Limb (tissue), 2 donors: ENCODE data around the gene CHKB.
"Not testable (repeated sequence)": the region's sequence is repeated elsewhere in the genome, so short reads cannot be mapped to it uniquely, and the experiment has no call there.

Experiments
- DNase-seq, 2 donors: peaks; one replicate each; pipeline ENCODE4 v3.0.0-alpha.2; 2016; ENCODE audit errors: extremely low spot score in 2 of 2

Gene CHKB

DNA sequence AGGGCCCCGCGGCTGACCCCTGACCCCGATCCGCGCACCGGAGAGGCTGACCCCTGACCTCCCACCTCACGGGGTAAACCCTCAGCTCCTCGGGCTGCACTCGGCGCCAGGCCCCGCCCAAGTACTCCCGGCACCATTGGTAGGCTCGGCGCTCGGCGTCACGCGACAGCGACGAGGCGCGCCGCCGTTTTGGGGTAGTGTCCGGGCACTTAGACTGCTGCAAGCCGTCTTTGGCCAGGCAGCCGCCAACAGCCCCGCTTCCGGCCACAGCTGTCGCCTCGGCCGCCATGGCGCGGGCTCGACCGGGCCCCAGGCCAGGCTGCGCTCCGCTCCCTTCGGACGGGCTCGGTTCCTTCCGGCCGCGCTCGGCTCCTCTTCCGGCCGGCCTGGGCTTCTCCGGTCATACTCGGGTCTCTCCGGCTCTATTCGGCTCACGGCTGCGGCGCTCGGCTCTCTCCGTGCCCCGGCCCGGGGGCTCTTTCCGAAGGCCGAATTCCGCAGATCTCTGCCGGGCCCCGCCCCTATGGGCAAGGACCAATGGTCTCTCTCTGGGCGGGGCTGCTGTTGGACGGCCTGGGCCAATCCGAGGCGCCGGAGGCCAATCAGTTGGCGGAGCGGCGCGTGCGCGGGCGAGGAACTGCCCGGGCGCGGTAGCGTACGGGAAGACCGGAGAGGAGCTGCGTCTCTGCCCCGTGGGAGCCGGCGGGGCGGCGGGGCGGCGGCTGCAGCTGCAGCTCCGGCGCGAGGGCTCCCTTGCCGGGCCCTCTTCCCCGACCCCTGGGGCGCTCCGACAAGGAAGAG, at the start of gene CHKB:
TSS of gene CHKB (minus strand) at position 357 of the 801 bp plus-strand sequence. CDS start at position 289, 68 bp downstream.
- DNase-seq, result peak; percentile 99

DNA sequence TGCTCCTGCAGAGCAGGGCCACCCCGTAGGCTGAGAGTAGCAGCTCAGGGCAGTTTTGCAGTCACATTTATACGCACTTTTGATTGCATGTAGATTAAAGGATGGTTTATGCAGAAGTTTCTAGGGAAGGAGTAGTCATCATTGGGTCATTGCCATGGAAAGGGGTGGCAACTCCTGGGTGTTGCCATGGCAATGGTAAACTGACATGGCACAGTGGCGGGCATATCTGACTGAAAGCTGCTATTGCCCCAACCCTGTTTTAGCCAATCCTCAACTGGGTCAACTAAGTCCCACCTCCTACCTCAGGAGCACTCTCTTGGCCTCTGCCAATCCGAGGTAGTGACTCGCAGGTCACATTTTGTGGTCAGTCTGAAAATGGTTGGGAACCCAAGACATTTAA, 47.7 kb upstream of the CHKB start:
- DNase-seq, result no peak

DNA sequence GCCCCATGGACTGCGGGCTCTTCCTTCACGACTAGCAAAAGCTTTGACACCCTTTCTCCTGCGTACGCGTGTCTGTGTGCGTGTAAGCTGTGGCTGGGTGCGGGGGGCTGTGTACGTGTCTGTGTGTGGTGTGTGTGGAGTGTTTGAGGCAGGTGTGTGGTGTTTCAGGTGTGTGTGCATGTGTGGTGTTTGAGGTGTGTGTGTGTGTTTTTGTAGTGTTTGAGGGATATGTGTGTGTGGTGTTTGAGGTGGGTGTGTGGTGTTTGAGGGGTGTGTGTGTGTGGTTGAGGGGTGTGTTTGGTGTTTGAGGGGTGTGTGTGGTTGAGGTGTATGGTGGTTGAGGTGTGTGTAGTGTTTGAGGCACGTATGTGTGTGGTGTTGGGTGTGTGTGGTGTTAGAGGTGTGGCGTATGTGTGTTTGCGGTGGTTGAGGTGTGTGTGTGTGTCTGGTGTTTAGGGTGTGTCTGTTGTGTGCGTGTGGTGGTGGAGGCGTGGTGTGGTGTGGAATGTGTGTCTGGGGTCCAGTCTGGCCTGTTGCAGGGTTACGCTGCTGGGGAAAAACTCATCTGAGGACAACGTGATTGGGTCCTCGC, 46.0 kb upstream of the CHKB start:
- DNase-seq, result no peak

DNA sequence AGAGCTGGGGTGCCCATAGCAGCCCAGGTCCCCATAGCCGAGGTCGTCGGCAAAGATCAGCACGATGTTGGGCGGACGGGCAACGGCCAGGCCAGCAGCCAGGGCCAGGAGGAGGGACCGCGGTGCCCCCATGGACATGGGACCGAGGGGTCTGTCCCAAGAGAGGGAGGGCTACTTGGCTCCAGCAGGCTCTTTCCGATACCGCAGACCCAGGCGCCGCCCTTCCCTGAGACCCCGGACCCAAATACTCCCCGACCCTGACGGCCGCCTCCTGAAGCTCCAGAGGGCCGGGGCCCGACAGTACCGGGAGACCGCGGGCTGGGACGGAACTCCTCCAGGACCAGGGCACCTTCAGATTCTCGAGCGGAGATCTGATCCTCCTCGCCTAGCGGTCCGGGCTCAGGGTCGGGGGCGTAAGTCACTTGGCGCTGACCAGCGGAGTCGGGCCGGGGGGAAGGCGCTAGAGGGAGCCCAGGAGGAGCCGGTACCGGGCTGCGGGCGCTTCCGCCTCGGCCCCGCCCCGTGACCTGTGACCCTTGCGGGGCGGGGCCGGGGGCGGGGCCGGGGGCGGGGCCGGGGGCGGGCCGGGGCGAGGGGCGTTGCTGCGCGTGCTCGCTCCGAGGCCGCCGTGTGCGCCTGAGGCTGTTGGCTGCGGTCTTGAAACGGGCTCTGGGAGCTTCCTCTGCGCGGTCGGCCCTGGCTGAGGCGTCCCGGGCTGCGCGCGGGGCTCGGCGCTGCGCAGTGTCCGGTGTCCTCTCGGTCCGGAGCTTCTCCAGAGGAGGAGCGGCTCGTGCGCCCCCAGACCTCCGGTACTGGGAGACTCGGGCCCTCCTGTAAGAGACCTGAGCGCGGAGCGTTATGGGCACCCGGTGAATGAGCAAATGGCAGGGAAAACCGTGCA, 45.2 kb upstream of the CHKB start, which contains the start of gene ARSA:
TSS of gene ARSA (minus strand) at position 511 of the 901 bp plus-strand sequence. CDS start at position 138, 373 bp downstream.
- peak; percentile 85 to 88 for DNase-seq

DNA sequence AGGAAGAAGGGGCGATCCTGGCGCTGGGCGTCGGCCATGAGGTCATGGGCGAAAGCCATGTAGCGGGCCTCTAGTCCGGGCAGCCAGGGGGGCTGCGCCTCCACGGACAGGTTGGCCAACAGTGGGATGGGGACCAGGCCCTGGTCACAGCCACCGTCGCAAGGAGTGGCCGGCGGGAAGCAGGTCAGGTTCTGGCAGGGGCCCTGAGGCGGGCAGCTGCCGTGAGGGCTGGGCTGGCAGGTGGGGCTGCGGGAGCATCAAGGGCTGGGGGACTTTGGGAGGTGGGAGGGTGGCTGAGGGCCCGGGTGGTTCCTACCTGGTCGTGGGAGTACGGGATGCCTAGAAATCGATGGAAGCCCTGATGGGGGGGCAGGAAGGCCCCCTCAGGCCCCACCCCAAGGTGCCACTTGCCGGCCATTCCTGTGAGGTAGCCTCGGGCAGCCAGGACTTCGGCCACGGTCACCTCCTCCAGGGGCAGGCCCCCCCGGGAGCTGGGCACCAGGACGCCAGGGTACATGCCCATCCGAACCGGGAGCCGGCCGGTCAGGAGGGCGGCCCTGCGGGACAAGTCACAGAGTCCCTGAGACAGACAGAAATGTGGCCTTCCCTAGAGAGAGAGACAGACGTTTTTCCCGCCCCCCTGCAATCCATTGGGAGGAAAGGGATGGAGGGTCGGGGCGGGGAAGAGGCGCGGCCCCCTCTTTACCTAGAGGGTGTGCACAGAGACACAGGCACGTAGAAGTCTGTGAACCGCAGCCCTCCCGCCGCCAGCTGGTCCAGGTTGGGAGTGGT, 44.4 kb upstream of the CHKB start:
- no peak for DNase-seq

GRCh38 chr22:50626314-50626849, 43.7 kb upstream of the CHKB start:
- DNase-seq, result no peak

DNA sequence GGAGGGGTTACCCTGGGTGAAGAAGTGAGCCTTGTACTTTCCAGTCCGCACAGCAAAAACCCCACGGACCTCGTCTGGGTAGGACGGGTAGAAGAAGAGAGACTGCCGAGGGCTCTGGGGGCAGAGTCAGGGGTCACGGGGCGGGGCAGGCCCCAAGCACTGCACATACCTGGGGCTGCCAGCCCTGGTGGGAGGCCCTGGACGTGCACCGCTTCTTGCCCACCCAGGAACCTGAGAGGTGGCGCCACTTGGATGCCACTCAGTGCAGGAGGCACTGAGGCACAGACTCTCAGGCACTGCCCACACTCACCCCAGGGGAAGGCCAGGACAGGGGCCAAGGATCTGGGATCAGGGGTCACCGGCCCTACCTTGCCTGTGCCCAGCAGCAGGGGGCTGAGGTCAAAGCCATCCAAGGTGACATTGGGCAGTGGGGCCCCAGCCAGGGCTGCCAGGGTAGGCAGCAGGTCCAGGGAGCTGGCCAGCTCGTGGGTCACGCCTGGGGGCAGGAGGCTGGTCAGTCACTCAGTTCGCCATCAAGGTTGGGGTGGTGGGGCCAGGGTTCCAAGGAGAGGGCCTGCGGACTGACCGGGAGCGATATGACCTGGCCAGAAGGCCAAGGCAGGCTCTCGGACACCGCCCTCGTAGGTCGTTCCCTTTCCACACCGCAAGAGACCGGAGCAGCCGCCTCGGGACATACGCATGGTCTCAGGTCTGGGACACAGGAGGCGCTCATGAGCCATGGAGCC, 43.1 kb upstream of the CHKB start:
- no peak for DNase-seq

DNA sequence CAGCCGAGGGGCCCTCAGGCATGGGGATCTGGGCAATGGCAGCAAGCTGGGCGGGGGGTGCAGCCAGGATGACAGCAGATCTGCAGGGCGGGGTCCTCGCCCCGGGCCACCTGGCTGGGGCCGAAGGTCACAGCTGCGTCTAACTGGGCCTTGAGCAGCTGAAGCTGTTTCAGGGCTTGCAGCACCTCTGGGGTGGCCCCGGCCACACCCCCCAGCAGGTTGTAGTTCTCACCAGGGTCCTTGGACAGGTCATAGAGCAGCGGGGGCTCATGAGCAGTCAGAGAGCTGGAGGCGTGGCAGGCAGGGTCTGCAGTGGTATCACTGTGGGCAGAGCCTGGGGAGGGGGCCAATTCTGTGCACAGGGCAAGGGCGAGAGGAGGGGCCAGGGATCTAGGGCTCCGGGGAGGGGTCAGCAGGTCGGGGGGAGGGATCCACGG, 42.5 kb upstream of the CHKB start:
- DNase-seq, result no peak

GRCh38 chr22:50624347-50625130, 41.9 kb upstream of the CHKB start:
- no peak for DNase-seq

- DNase-seq, result no peak
Measured at GRCh38 chr22:50622723-50623327, 40.2 kb upstream of the CHKB start.

DNA sequence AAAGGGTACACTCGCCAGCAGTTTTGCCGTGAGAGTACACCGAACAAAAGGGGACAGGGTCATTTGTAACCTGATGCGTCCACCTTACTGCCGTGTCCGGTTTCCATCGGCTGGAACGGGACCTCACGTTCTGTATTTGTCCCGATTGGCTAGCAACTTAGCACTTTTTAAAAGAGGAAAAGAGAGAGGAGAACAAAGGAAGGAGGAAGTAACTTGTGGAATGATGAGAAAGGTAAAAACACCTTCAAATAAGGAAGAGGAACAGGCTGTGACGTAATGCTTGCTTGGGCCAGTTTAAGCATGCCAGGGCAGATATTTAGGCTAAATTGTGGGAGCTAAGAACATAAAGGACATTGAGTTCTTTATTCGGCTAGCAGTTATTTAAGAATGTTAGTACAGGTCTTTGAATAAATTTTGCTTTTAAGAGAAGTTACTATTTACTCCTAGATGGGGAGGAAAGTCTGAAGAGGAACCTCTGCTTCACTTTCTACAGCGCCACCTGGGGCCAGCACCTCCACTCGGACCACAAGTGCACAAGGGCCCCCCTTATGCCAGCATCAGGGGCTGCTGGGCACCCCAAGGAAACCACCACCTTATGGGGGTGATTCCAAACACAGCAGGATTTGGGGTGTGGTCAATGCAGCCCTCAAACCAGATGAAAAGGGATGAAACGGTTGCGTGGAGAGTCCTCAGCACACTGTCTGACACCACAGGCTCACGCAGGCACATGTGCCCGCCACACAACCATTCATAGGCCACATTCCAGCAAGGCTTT, 39.5 kb upstream of the CHKB start:
- no peak for DNase-seq

DNA sequence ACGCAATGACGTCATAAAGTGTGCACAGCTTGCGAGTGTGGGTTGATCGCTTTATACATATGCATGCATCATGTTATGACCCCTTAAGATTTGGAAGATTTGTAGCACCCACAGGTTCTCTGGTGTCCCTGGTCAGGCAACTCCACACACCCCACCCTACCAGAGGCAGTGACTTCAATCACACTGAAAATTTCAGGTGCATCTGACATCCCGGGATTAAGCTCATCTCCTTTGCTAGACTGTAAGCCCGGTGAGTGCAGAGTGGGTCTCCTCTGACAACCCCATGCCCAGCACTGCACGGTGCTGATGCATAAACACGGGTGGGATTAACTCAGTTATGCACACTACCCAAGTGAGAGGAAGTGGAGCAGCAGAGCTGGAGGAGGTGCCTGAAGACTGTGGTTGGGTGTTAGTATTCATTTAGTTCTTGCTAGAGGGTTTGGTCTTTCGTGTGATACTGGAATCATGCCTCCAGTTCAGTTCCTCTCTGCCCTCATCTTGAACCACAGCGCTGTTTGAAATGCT, 38.8 kb upstream of the CHKB start:
- no peak for DNase-seq

DNA sequence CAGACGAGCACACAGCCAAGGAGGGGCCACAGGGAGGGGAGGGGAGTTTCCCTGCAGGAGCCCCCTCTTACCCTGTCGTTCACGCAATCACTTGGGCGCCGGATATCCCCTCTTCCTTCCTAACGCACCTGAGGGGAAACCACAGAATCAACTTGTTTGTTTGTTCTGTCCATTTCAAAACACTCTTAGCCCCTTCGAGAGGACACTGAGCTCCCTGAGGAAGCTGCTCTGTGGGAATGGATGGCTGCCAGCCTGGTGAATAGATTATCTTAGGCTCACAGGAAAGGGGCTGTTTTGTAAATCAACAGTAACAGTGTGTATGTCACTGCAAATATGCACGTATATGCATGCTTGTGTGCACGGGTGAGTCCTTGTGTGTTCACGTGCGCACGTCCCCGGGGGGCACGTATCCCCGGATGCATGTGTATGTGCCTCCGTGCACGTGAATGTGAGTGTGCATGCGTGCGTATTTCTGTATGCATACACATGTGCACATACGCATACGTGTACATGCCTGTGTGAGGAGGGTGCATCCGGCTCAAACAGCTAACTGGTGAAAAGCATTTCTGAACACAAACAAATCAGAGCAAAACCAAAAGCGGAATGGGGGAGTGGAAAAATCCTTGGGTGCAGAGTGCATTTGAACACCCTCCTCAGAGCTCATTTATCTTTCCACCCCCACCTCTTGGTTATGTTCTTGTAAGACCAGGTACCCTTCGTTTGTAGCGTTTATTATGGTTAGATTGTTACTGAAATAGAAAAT, 38.1 kb upstream of the CHKB start:
- peak in 1 of 2 donors; percentile 90 for DNase-seq

GRCh38 chr22:50614296-50614695, 31.6 kb upstream of the CHKB start:
- DNase-seq, result not testable (repeated sequence)

DNA sequence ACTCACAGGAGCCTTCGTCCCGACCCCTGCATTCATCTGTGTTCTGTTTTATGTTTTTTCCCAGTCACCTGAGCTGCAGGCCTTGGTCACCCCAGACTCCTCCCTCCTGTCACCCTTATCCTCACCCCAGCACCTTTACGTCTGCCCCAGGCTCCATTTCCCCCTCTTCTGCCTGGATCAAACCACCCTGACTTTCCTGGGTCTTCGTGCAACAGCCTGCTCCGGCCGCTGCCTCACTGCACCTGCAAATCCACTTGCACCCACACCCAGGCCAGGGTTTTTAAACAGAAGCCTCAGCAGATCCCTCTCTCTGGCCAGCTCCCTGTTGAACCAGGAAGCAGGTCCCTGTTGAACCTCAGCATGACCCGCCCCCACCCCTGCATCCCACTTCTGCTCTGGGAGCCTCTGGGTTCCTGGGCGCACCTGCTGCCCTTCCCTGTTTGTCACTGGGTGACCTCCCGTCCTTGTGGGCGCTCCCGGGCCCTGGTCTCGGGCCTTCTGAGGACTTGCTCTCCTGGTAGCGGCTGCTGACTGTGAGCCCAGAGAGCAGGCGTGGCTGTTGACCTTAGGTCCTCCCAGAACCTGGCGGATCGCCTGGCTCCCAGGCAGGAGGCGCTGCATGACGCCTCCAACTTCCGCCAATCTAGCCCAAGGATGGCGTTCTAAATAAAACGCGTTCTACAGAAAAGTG, 30.8 kb upstream of the CHKB start:
- DNase-seq, result no peak

- no peak for DNase-seq
Measured at GRCh38 chr22:50612528-50613221, 30.0 kb upstream of the CHKB start.
